Activated T-helper 2 cell treated with anti-CD3 and anti-CD28 coated beads, Interferon-gamma antibody, Interleukin-2, Interleukin-4, amounts not matched to agents 10 μg/mL and 5 μg/mL and 100 μg/mL, durations not matched to agents 14 hours and 24 hours and 36 hours (primary cell): ENCODE results near the gene SFRP5. TPM values are rescaled to one million over a fixed set of nuclear protein-coding genes. Genes with fewer than 3 reads are reported as not detected.
A peak's percentile ranks its signal among the peaks of the same experiment; 100 is the strongest.

ENCODE experiments used
- DNase-seq: peaks from one replicate; pipeline ENCODE4 v3.0.0; 2021; ENCODE audit warnings: low spot score
- H3K27ac Mint-ChIP-seq: one replicate; pipeline ENCODE4 v1.8.0; 2021; ENCODE audit warnings: mixed read lengths
- H3K27me3 Mint-ChIP-seq: one replicate; pipeline ENCODE4 v1.8.0; 2021; ENCODE audit warnings: low read depth, mixed read lengths
- H3K36me3 Mint-ChIP-seq: one replicate; pipeline ENCODE4 v1.8.0; 2021; ENCODE audit warnings: low read depth, mixed read lengths
- H3K4me1 Mint-ChIP-seq: one replicate; pipeline ENCODE4 v1.8.0; 2021; ENCODE audit warnings: low read depth, mixed read lengths
- H3K4me3 Mint-ChIP-seq: one replicate; pipeline ENCODE4 v1.8.0; 2021; ENCODE audit warnings: low read depth, mild to moderate bottlenecking, moderate library complexity, mixed read lengths
- H3K9me3 Mint-ChIP-seq: one replicate; pipeline ENCODE4 v1.8.0; 2021; ENCODE audit warnings: mixed read lengths
- intact Hi-C: fragments of 100-400 bp; cut with micrococcal nuclease; formaldehyde crosslinking; loops from one replicate; pipeline ENCODE4 v1.15.1; 2023
- total RNA-seq: library from RNA; stranded (reverse); gene quantifications from 2 replicates; pipeline ENCODE4 v1.2.3, GENCODE V29; 2022

Gene SFRP5
- total RNA-seq, 1 donor from 2014 or later: not detected

DNA sequence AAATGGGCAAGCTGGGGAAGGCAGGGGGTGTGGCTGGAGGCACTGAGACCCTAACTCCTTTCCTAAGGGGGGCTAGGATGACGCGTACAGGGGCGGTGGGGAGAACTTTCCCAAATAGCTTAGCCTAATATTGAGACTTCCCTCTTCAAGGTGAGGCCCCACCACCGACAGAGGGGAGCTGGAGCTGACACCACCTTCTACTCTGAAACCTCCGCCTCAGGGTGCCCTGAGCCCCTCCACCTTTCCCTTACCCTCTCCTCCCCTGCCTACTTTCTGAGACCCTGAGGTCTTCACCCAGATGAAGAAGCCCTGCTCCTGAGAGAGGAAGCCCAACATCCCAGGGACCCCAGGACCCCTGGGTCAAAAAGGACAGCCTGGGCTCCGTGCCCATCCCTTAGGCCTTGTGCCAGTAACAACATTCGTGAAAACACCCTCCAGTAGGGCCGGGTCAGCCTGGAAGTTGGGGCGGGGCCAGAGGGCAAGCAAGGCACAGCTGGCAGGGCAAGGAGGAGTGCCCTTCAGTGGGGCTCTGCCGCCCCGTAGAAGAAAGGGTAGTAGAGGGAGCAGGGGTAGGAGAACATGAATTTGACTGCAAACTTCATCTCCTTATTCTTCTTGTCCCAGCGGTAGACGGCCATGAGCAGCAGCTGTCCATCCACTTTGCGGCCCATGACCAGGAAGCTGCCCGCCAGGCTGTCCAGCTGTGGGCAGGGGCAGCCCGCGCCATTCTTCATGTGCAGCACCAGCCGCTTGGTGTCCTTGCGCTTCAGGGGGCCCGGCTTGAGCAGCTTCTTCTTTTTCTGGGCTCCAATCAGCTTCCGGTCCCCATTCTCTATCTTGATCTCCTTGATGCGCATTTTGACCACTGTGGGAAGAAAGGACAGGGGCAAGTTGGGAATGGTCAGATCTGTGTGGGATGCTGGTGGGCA is 4.5 kb downstream of the SFRP5 start:
- Mint-ChIP-seq H3K27me3 (peaks cover 28% of the 10 kb centered on the region), H3K36me3 (no peaks in the 10 kb centered on the region), H3K27ac (no peak overlapping the region), H3K9me3 (no peaks in the 10 kb centered on the region), H3K4me1 (peaks cover 2% of the 10 kb centered on the region), H3K4me3 (no peak overlapping the region)
- intact Hi-C loops: no loop called here
- no peak for DNase-seq

DNA sequence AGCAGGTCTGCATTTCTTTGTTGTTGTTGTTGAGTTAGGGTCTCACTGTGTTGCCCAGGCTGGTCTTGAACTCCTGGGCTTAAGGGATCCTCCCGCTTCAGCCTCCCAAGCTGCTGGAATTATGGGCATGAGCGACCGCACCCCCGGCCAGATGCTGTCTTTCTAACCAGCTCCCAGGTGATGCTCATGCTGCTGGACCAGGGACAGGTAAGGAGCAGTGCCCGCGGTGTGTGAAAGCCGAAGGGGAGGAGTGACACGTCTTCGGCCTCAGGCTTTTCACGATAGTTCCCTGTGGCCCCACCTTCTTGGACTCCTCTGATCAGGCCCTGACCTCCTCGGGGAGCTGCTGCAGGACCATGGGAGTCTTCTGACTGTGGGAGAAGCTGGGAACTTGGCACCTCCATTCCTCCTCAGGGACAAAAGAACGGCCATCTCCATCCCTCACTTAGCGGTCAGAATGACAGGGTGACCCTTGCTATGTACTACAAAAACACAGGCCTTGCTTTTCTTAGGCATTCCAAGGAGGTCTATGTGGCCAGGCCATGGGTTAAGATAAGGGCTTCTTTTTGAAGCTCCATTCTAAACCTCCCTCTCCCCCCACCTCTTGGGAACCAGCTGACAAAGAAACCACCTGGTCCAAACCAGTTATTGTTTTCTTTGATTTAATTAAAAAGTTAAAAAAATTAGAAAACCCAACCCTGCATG is 5.5 kb downstream of the SFRP5 start:
- Mint-ChIP-seq H3K4me3 (no peak overlapping the region), H3K27ac (no peak overlapping the region), H3K36me3 (peaks cover 5% of the 10 kb centered on the region), H3K27me3 (peaks cover 23% of the 10 kb centered on the region), H3K9me3 (no peaks in the 10 kb centered on the region), H3K4me1 (no peaks in the 10 kb centered on the region)
- no peak for DNase-seq
- intact Hi-C loops: no loop called here

DNA sequence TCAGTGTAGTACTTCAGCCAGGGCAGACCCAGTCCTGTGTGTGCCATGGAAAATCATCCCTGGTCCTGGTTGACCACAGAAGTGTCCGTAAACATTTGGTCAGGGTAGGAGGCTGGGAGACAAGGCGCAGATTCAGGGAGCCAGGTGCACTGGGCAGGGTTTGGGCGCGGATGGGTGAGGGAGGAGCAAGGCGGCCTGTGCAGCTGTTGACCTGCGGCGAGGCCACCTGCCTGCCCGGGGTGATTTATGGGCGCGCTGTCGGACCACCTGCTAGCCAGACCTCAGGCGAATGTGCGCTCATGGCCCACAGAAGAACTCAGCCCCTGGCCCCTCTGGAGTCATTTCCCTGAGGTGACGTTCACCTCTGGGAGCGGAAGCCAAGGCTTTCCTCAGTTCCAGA is 6.6 kb downstream of the SFRP5 start:
- intact Hi-C loops: no loop called here
- H3K27ac Mint-ChIP-seq: no peak overlapping the region
- DNase-seq: no peak
- H3K36me3 Mint-ChIP-seq: peaks cover 12% of the 10 kb centered on the region
- H3K9me3 Mint-ChIP-seq: no peaks in the 10 kb centered on the region
- no peaks in the 10 kb centered on the region for H3K4me1 Mint-ChIP-seq
- H3K27me3 Mint-ChIP-seq: peaks cover 12% of the 10 kb centered on the region
- H3K4me3 Mint-ChIP-seq: no peak overlapping the region

DNA sequence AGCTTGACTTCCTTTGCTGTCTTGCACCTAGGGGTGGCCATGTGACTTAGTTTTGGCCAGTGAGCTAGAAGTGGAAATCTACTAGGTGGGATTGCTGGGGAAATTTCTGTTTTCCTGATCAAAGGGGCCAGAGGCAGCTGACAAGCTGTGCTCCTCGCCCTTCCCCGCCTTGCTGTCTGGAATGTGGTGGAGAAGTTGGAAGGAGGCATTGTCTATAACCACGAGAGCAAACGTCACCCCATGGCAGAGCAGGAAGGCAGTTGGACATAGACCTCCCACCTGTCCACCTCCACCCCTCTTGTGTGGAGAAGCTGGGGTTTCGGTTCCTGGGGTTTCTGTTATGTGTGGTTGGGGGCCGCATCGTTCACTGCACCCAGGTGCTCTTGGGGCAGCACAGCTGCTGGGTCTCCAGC is 7.3 kb downstream of the SFRP5 start:
- Mint-ChIP-seq H3K27me3 (peaks cover 7% of the 10 kb centered on the region), H3K4me1 (no peaks in the 10 kb centered on the region), H3K4me3 (no peak overlapping the region), H3K27ac (no peak overlapping the region), H3K36me3 (peaks cover 19% of the 10 kb centered on the region), H3K9me3 (no peaks in the 10 kb centered on the region)
- intact Hi-C loops: no loop called here
- DNase-seq: no peak

DNA sequence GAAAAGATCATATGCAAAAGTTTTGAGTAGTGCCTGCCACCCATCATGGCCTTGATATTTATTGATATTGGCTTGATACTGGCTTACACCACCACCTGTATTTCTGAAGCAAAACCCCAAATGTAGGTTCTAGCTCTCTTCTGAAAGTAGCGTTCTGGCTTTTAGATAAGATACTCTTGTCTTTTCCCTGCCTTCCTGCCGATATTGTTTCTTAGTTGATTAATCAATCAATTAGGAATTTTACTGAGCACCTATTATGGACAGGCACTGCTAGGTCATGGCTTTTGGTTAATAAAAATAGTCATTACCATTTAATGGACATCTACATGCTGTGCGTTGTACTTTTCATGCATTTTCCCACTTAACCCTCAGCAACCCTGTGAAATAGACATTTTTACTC is 7.9 kb downstream of the SFRP5 start:
- DNase-seq: no peak
- H3K36me3 Mint-ChIP-seq: peaks cover 24% of the 10 kb centered on the region
- H3K27ac Mint-ChIP-seq: no peak overlapping the region
- intact Hi-C loops: no loop called here
- H3K4me3 Mint-ChIP-seq: no peak overlapping the region
- no peaks in the 10 kb centered on the region for H3K9me3 Mint-ChIP-seq
- H3K4me1 Mint-ChIP-seq: no peaks in the 10 kb centered on the region
- peaks cover 4% of the 10 kb centered on the region for H3K27me3 Mint-ChIP-seq

DNA sequence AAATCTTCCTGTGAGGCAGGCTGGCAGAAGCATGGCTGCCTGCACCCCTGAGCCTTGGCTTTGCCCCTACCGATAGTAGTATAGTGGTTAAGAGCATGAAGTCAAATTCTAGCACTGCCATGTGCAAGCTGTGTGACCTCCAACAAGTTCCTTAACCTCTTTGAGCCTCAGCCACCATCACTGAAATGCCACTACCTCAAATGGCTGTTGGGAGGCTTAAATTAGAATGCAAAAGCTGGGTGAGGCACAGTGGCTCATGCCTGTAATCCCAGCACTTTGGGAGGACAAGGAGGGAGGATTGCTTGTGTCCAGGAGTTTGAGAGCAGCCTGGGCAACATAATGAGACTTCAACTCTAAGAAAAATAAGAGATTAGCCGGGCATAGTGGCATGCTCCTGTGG is 8.4 kb downstream of the SFRP5 start:
- Mint-ChIP-seq H3K9me3 (no peaks in the 10 kb centered on the region), H3K36me3 (peaks cover 25% of the 10 kb centered on the region), H3K27ac (no peak overlapping the region), H3K4me3 (no peak overlapping the region), H3K4me1 (no peaks in the 10 kb centered on the region), H3K27me3 (peaks cover 3% of the 10 kb centered on the region)
- DNase-seq: no peak
- intact Hi-C loops: no loop called here

DNA sequence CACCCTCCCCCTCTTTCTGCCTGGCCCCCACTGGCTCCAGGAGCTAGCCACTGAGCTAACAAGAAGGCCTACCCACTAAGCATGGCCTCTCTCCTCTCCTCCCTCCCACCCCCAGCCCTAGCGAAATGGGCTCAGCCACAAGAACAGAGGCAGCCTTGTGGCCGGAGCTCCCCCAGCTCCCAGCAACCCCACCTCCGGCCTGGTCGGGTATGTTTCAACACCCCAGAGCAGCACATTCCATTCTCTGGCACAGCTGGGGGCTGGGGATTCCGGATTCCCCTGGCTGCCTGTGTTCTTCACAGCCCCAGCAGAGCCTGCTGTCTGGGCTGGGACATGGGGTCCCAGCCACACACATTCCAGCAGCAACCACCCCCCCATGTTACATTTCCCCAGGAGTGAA is 9.0 kb downstream of the SFRP5 start:
- intact Hi-C loops: no loop called here
- H3K4me1 Mint-ChIP-seq: no peaks in the 10 kb centered on the region
- H3K4me3 Mint-ChIP-seq: no peak overlapping the region
- H3K36me3 Mint-ChIP-seq: peaks cover 27% of the 10 kb centered on the region
- no peak overlapping the region for H3K27ac Mint-ChIP-seq
- no peaks in the 10 kb centered on the region for H3K9me3 Mint-ChIP-seq
- no peaks in the 10 kb centered on the region for H3K27me3 Mint-ChIP-seq
- DNase-seq: no peak

DNA sequence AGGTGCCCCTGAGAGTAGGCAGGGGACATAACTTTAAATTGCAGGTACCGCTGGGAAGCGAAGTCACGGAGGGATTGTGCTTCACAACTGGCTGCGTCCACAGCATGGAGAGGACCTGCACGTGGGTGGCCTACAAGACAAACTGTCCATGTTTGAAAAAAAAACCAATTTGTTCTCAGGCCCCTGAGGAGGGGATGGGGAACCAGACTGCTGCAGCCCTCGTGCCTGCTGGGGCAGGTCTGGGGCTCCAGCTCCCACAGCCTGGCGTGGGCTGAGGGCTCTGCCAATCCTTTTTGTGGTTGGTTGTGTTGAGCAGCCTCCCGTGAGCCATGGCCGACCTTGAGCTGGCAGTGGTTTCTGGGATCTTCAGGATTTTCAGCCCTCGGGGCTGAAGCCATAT is 9.7 kb downstream of the SFRP5 start:
- H3K27me3 Mint-ChIP-seq: no peaks in the 10 kb centered on the region
- H3K4me1 Mint-ChIP-seq: no peaks in the 10 kb centered on the region
- no peak overlapping the region for H3K27ac Mint-ChIP-seq
- H3K9me3 Mint-ChIP-seq: no peaks in the 10 kb centered on the region
- DNase-seq: no peak
- intact Hi-C loops: no loop called here
- no peak overlapping the region for H3K4me3 Mint-ChIP-seq
- H3K36me3 Mint-ChIP-seq: peaks cover 31% of the 10 kb centered on the region

DNA sequence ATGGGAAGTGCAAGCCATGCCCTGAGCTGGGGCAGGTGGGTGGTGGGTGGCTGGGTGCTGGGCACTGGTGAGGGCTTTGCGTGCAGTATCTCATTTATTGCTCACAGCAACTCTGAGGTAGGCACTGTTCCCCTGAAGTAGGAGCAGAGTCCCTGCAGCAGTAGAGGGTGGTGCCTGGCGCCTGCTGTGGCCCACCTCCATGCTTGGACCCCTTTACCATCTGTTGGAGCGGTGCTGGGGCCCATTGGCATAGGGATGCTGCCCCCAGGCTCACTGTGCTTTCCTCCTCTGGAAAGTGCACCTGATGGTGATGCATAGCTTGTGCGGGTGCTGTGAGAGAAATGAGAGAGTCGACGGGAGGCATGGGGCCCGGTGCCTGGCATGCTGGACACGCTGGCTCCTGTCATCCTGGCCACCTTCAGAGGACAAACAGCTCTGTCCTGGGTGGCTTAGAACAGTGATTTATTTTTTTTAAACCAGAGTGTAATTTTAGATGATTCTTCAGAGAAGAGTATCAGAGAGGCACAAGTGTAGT is 10.4 kb downstream of the SFRP5 start:
- no peaks in the 10 kb centered on the region for H3K27me3 Mint-ChIP-seq
- H3K36me3 Mint-ChIP-seq: peaks cover 37% of the 10 kb centered on the region
- no peak overlapping the region for H3K4me3 Mint-ChIP-seq
- no peaks in the 10 kb centered on the region for H3K9me3 Mint-ChIP-seq
- no peaks in the 10 kb centered on the region for H3K4me1 Mint-ChIP-seq
- intact Hi-C loops: no loop called here
- H3K27ac Mint-ChIP-seq: no peak overlapping the region
- no peak for DNase-seq

DNA sequence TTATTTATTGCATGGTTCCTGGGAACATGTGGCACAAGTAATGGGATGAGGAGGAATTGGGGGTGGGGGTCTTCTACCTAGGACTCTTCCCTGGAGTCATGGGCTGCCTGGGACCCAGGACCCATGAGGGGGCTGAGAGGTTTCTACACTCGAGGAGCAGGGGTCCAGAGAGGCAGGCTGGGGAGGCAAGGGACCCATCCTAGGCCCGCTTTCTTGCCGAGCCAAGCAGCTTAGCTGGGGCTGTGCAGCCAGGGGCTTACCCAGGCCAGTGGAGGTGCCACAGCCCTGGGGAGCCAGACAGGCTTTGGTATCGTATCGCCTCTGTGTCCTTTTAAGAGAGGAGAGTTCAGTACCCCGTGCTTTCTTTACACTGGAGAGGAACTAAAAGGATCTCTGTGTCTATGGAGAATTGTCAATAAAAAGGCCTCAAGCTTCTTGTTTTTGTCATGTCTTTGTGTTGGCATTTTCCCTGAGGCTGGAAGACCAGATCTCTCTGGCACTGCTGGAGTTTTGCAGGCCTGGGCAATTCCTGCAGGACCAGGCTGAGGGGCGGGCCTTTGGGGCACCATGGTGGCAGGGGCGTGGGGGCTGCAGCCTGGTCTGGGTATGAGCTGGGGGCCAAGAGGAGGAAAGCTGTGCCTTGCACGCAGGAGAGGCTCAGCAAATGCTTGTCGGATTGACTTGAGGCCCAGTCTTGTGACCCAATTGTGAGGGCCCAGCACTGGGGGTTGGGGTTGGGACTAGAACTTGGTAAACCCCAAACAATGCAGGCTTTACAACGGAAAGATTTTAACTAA is 11.1 kb downstream of the SFRP5 start:
- Mint-ChIP-seq H3K9me3 (no peaks in the 10 kb centered on the region), H3K4me3 (no peak overlapping the region), H3K36me3 (peaks cover 40% of the 10 kb centered on the region), H3K27me3 (no peaks in the 10 kb centered on the region), H3K27ac (no peak overlapping the region), H3K4me1 (no peaks in the 10 kb centered on the region)
- DNase-seq: no peak
- intact Hi-C loops: no loop called here

DNA sequence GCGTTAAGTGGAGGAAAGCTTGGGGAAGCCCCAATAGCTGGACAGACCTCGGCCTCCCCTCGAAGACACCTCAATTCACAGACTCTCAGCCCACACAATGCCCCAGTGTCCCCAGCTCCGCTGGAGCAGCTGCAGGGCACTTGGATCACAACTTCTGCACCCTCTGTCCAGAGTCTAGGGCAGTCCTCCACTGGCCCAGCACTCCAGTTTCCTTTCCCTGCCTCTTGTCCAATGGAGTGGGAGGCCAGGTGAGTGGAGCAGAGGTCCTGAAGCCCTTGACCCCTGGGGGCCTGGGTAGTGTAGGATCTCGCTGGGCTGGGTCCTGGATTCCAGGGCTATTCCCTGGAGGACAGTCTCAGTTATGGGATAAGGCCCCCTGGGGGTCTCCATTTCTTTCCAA is 11.9 kb downstream of the SFRP5 start:
- Mint-ChIP-seq H3K9me3 (no peaks in the 10 kb centered on the region), H3K27ac (no peak overlapping the region), H3K4me3 (no peak overlapping the region), H3K27me3 (no peaks in the 10 kb centered on the region), H3K4me1 (no peaks in the 10 kb centered on the region), H3K36me3 (peaks cover 43% of the 10 kb centered on the region)
- DNase-seq: no peak
- intact Hi-C loops: no loop called here

DNA sequence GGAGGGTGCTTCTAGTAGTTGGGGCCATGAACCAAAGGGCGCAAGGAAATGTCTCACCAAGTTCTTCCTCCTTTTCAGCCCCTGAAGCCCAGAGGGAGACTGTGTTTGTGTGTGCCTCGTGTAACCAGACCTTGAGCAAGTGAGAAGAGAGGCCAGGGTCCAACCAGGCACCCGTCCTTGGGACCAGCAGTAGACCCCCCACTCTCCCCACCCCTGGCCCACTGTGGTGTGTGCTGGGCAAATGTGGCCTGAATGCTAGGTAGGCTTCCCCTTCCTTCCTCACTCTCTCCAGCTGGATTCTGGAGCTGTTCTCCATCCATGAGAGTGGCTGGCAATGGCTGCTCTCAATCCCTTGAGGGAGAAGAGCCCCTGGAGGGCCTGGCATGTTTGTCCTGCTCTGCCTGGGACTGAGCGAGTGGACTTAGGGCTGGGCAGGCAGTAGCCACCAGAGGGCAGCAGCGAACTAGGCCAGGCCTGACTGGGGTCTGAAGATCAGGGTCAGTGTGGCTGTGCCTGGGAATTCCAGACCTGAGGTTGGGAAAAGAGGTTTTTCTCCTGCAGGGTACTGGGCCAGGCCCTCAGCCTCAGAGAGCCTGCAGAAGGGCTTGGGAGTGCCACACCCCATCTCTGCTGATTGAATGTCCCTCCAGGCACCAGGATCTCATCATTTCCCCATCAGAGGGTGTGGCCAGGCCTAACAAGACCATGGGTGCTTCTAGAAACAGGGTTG is 12.5 kb downstream of the SFRP5 start:
- no peaks in the 10 kb centered on the region for H3K9me3 Mint-ChIP-seq
- no peak overlapping the region for H3K27ac Mint-ChIP-seq
- no peaks in the 10 kb centered on the region for H3K27me3 Mint-ChIP-seq
- H3K4me1 Mint-ChIP-seq: no peaks in the 10 kb centered on the region
- H3K4me3 Mint-ChIP-seq: no peak overlapping the region
- intact Hi-C loops: no loop called here
- peaks cover 49% of the 10 kb centered on the region for H3K36me3 Mint-ChIP-seq
- DNase-seq: peak; percentile 17
